HepG2 (cell line): ENCODE measurements around the gene AGER. TPM values are rescaled to one million over a fixed set of nuclear protein-coding genes. Genes with fewer than 3 reads are reported as not detected.

Source experiments
- DPF2 ChIP-seq: sonication (generic); formaldehyde crosslinking; IDR thresholded peaks from 2 replicates; pipeline ENCODE4 v1.4.0; 2020; ENCODE audit warnings: mild to moderate bottlenecking, low read depth, missing genetic modification reagents, borderline replicate concordance
- EHMT2 ChIP-seq: fragments of 200-600 bp; sonication (generic); IDR thresholded peaks from 2 replicates; pipeline ENCODE4 v1.7.0; 2017; ENCODE audit warnings: antibody characterized with exemption, low read depth, low read length, borderline replicate concordance
- ETV5 ChIP-seq: IDR thresholded peaks from 2 replicates; pipeline ENCODE4 v1.6.1; 2018; ENCODE audit warnings: missing biosample characterization, missing genetic modification reagents, inconsistent platforms, borderline replicate concordance
- GATA4 ChIP-seq: sonication (generic); IDR thresholded peaks from 2 replicates; pipeline ENCODE4 v1.6.1; 2016; ENCODE audit warnings: antibody characterized with exemption, low read depth, borderline replicate concordance
- HOXA7 ChIP-seq: sonication (generic); formaldehyde crosslinking; IDR thresholded peaks from 2 replicates; pipeline ENCODE4 v1.8.1; 2022; ENCODE audit warnings: mild to moderate bottlenecking, missing genetic modification reagents, moderate library complexity
- MTERF4 ChIP-seq: sonication (generic); formaldehyde crosslinking; IDR thresholded peaks from 2 replicates; pipeline ENCODE4 v1.8.0; 2023; ENCODE audit warnings: mild to moderate bottlenecking, missing genetic modification reagents
- MXD4 ChIP-seq: IDR thresholded peaks from 2 replicates; pipeline ENCODE4 v1.6.1; 2016; ENCODE audit warnings: mild to moderate bottlenecking, missing biosample characterization, missing genetic modification reagents
- NCOA1 ChIP-seq: sonication (generic); formaldehyde crosslinking; IDR thresholded peaks from 2 replicates; pipeline ENCODE4 v1.9.0; 2021; ENCODE audit warnings: missing genetic modification reagents
- PRDM10 ChIP-seq: sonication (generic); formaldehyde crosslinking; IDR thresholded peaks from 2 replicates; pipeline ENCODE4 v1.4.0; 2020; ENCODE audit warnings: low read depth, missing genetic modification reagents
- PREB ChIP-seq: sonication (generic); formaldehyde crosslinking; IDR thresholded peaks from 2 replicates; pipeline ENCODE4 v1.4.0; 2020; ENCODE audit warnings: missing genetic modification reagents
- REL ChIP-seq: sonication (generic); formaldehyde crosslinking; conservative IDR thresholded peaks from 2 replicates; pipeline ENCODE4 v1.8.0; 2022; ENCODE audit warnings: mild to moderate bottlenecking, missing genetic modification reagents, moderate library complexity
- RELA ChIP-seq: sonication (generic); formaldehyde crosslinking; IDR thresholded peaks from 2 replicates; pipeline ENCODE4 v1.4.0; 2020; ENCODE audit warnings: missing genetic modification reagents
- TFE3 ChIP-seq: IDR thresholded peaks from 2 replicates; pipeline ENCODE4 v1.6.1; 2016
- ZNF335 ChIP-seq: sonication (generic); formaldehyde crosslinking; IDR thresholded peaks from 2 replicates; pipeline ENCODE4 v1.4.0; 2020; ENCODE audit warnings: missing genetic modification reagents
- ZNF547 ChIP-seq: sonication (generic); formaldehyde crosslinking; IDR thresholded peaks from 2 replicates; pipeline ENCODE4 v1.5.1; 2020; ENCODE audit warnings: mild to moderate bottlenecking, missing genetic modification reagents
- ZNF556 ChIP-seq: sonication (generic); formaldehyde crosslinking; IDR thresholded peaks from 2 replicates; pipeline ENCODE4 v1.4.0; 2020; ENCODE audit warnings: mild to moderate bottlenecking, missing genetic modification reagents, borderline replicate concordance
- ZSCAN29 ChIP-seq: sonication (generic); formaldehyde crosslinking; conservative IDR thresholded peaks from 2 replicates; pipeline ENCODE4 v1.4.0; 2020; ENCODE audit warnings: mild to moderate bottlenecking, missing genetic modification reagents
- ZUFSP ChIP-seq: sonication (generic); formaldehyde crosslinking; IDR thresholded peaks from 2 replicates; pipeline ENCODE4 v1.9.0; 2021; ENCODE audit warnings: missing genetic modification reagents, mild to moderate bottlenecking, borderline replicate concordance
- polyA plus RNA-seq, 8 experiments: library from polyadenylated mRNA; depleted of rRNA in 3 of 8; stranded (reverse) in 7 of 8; unstranded in 1 of 8; fragments of >200 nt; fragmentation: Illumina TruSeq in 4 of 8; extraction: Trizol in 4 of 8; gene quantifications; 2 replicates each; pipeline versions ENCODE4 v1.2.1 to v1.2.3, GENCODE V29; 2011 to 2016; ENCODE audit warnings: low read depth in 4 of 8, missing spikeins in 1 of 8, mixed read lengths in 1 of 8; ENCODE audit not compliant: insufficient read depth in 1 of 8
- total RNA-seq, 5 experiments: library from RNA; depleted of rRNA; stranded (reverse); fragments of >200 nt; fragmentation: Illumina TruSeq; extraction: Trizol; gene quantifications; 2 replicates each; pipeline ENCODE4 v1.2.3, GENCODE V29; 2016; ENCODE audit warnings: low read depth in 1 of 5
- TF ChIP-seq, protein P1 (sequence below): sonication (generic); formaldehyde crosslinking; conservative IDR thresholded peaks from 2 replicates; pipeline ENCODE4 v1.8.1; 2023; ENCODE audit warnings: missing genetic modification reagents

The AGER gene
- total and polyA plus RNA-seq, 2 of the 13 experiments (the other 11 are each of a cell fraction or from before 2014, with no cell fraction given) = 1.9 to 5.1 TPM

DNA sequence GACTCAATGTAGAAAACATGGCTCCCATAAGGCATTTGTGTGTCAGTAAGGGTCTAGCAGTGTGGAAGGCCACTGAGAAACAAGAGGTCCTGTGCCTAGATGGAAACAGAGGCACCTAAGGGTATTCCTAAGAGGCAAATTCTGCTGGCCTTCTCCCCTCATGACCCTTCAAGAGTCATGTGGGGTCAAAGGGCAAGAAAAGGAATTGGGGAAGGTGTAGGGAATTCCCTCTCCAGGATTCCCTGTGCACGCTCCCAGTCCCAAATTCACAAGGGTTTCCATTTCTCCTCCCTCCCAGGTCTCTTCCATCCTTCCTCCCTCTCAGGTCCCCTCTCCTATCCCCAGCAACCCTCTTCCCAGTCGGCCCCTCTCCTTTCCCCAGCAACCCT is 8.7 kb downstream of the AGER start (continued):
- TF ChIP-seq ZSCAN29 (CRISPR knock-in tag) = no peak
- TF ChIP-seq REL (CRISPR knock-in tag) = 0 out of 2 replicates have a peak, but pooled peaks have one; percentile 5
- no peak for TF ChIP-seq ZNF556 (CRISPR knock-in tag)
- no peak for TF ChIP-seq PRDM10
- TF ChIP-seq PREB (CRISPR knock-in tag) = no peak
- no peak for TF ChIP-seq ZNF335 (CRISPR knock-in tag)
- 0 out of 2 replicates have a peak, but pooled peaks have one; percentile 16 for TF ChIP-seq ETV5 (CRISPR knock-in tag)
- TF ChIP-seq GATA4 = no peak
- TF ChIP-seq TFE3 (CRISPR knock-in tag) = no peak
- TF ChIP-seq ZUFSP = no peak
- no peak for TF ChIP-seq MXD4 (CRISPR knock-in tag)
- TF ChIP-seq HOXA7 (CRISPR knock-in tag) = no peak
- no peak for TF ChIP-seq RELA
- TF ChIP-seq, protein P1, sequence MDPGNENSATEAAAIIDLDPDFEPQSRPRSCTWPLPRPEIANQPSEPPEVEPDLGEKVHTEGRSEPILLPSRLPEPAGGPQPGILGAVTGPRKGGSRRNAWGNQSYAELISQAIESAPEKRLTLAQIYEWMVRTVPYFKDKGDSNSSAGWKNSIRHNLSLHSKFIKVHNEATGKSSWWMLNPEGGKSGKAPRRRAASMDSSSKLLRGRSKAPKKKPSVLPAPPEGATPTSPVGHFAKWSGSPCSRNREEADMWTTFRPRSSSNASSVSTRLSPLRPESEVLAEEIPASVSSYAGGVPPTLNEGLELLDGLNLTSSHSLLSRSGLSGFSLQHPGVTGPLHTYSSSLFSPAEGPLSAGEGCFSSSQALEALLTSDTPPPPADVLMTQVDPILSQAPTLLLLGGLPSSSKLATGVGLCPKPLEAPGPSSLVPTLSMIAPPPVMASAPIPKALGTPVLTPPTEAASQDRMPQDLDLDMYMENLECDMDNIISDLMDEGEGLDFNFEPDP (CRISPR knock-in tag) = no peak
- no peak for TF ChIP-seq ZNF547
- TF ChIP-seq NCOA1 (CRISPR knock-in tag) = 0 out of 2 replicates have a peak, but pooled peaks have one; percentile 61
- TF ChIP-seq DPF2 (CRISPR knock-in tag) = no peak
- 0 out of 2 replicates have a peak, but pooled peaks have one; percentile 31 for TF ChIP-seq MTERF4 (CRISPR knock-in tag)
- no peak for TF ChIP-seq EHMT2
